Sigmoid colon (tissue), 7 donors: ENCODE data around the gene AGA. TPM values are rescaled to one million over a fixed set of nuclear protein-coding genes. Genes with fewer than 3 reads are reported as not detected.

ENCODE experiments used
- DNase-seq: peaks from one replicate; pipeline ENCODE4 v3.0.0-alpha.2; 2019
- H3K27ac ChIP-seq, 4 donors: fragments of 200-600 bp; sonication (generic); one replicate each; pipeline ENCODE4 v1.5.1; 2016 to 2019; ENCODE audit warnings: mild to moderate bottlenecking in 1 of 4
- H3K27me3 ChIP-seq, 3 donors: fragments of 200-600 bp; sonication (generic); one replicate each; pipeline ENCODE4 v1.5.1; 2019; ENCODE audit warnings: mild to moderate bottlenecking in 1 of 3
- H3K36me3 ChIP-seq, 4 donors: fragments of 200-600 bp; sonication (generic); one replicate each; pipeline ENCODE4 v1.5.1; 2016 to 2019
- H3K4me1 ChIP-seq, 4 donors: fragments of 200-600 bp; sonication (generic); one replicate each; pipeline ENCODE4 v1.5.1; 2017 to 2019
- H3K4me3 ChIP-seq, 4 donors: fragments of 200-600 bp; sonication (generic); one replicate each; pipeline ENCODE4 v1.5.1; 2017 to 2019; ENCODE audit warnings: mild to moderate bottlenecking in 2 of 4, moderate library complexity in 1 of 4
- H3K9me3 ChIP-seq, 4 donors: fragments of 200-600 bp in 3 of 4; sonication (generic) in 3 of 4; one replicate each; pipeline versions ENCODE4 v1.5.1 to v1.6.1; 2013 to 2019
- CTCF ChIP-seq, 4 experiments: fragments of 450-650 bp in 3 of 4; fragments of 200-600 bp in 1 of 4; IDR thresholded peaks; one replicate each; pipeline ENCODE4 v1.5.1; 2016 to 2019; ENCODE audit warnings: antibody characterized with exemption in 4 of 4, mild to moderate bottlenecking in 3 of 4, moderate library complexity in 2 of 4
- EP300 ChIP-seq, 4 donors: sonication (generic); formaldehyde crosslinking; IDR thresholded peaks; one replicate each; pipeline ENCODE4 v1.6.1; 2017; ENCODE audit warnings: antibody characterized with exemption in 4 of 4
- POLR2A ChIP-seq, 2 donors: fragments of 450-650 bp; IDR thresholded peaks; one replicate each; pipeline ENCODE4 v1.6.1; 2016; ENCODE audit warnings: antibody characterized with exemption in 2 of 2, mild to moderate bottlenecking in 2 of 2, moderate library complexity in 2 of 2
- POLR2AphosphoS5 ChIP-seq, 4 donors: sonication (generic); formaldehyde crosslinking; IDR thresholded peaks; one replicate each; pipeline ENCODE4 v1.6.1; 2017; ENCODE audit warnings: antibody characterized with exemption in 4 of 4
- WGBS, 2 donors: extraction: QIAGEN DNeasy Blood & Tissue Kit; methylation state at CpG; one replicate each; pipeline ENCODE4 v1.1.7; 2013; 5-methylcytosine and 5-hydroxymethylcytosine counted together
- intact Hi-C: fragments of 100-400 bp; cut with DNase I; formaldehyde crosslinking; loops from one replicate; pipeline ENCODE4 v1.15.1; 2023
- polyA plus RNA-seq, 3 donors: library from polyadenylated mRNA; stranded (reverse); fragments of 200-250 nt; gene quantifications; one replicate each; pipeline ENCODE4 v1.2.3, GENCODE V29; 2013
- total RNA-seq, 4 donors: library from RNA; depleted of rRNA; stranded (reverse); fragments of >200 nt; gene quantifications; one replicate each; pipeline ENCODE4 v1.1.0, GENCODE V29; 2016
- donor health status: healthy with polysubstance abuse.
- donor health status: Bipolar disorder and iron deficiency.
- donor health status: healthy.

Gene AGA
- total and polyA plus RNA-seq, 7 donors, result 7.2 to 24.9 (median 13.9) TPM

- TF ChIP-seq CTCF (IDR thresholded peaks at IDR 0.05), result no peak
- TF ChIP-seq EP300 (IDR thresholded peaks at IDR 0.05), result no peak
- TF ChIP-seq POLR2AphosphoS5 (IDR thresholded peaks at IDR 0.05), result no peak
- no peak for TF ChIP-seq POLR2A (IDR thresholded peaks at IDR 0.05)
Measured at GRCh38 chr4:177427192-177427591, 15.0 kb downstream of the AGA start.

DNA sequence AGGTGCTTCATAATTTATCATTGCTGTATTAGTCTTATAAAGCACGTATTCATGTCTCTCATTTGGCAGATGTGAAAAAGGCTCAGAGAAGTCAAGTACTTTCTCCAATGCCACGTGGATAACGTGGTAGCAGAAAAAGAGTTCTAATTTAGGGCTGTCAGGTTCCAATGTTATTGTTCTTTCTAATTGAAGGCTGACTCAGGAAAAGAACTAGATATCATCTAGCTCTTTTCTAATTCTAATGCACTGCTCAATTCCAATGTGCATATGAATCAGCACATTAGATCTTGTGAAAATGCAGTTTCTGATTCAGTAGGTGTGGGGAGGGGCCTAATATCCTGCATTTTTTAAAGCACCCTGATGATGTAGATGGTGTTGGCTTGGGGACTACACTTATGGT lies 22.8 kb downstream of the AGA start:
- intact Hi-C loops, result no loop called here
- H3K27me3 ChIP-seq, result no peaks in the 10 kb centered on the region
- H3K9me3 ChIP-seq, result peaks cover 0 to 2% (median 0%) of the 10 kb centered on the region in 4 donors
- H3K27ac ChIP-seq, result no peak overlapping the region
- TF ChIP-seq POLR2AphosphoS5 (IDR thresholded peaks at IDR 0.05) (no peak), POLR2A (IDR thresholded peaks at IDR 0.05) (no peak), CTCF (IDR thresholded peaks at IDR 0.05) (no peak), EP300 (IDR thresholded peaks at IDR 0.05) (no peak)
- H3K4me3 ChIP-seq, result no peak overlapping the region
- 82 to 88% methylated on average over 3 of the region's 3 CpGs for WGBS, 2 donors
- no peaks in the 10 kb centered on the region for H3K4me1 ChIP-seq
- no peak for DNase-seq
- no peaks in the 10 kb centered on the region for H3K36me3 ChIP-seq

More at GRCh38 chr4:177427192-177427591, 15.0 kb downstream of the AGA start:
- Histone ChIP-seq H3K36me3 (peaks cover 0 to 8% (median 0%) of the 10 kb centered on the region in 4 donors), H3K27me3 (no peaks in the 10 kb centered on the region), H3K4me3 (no peak overlapping the region), H3K27ac (no peak overlapping the region), H3K9me3 (no peaks in the 10 kb centered on the region), H3K4me1 (no peaks in the 10 kb centered on the region)
- intact Hi-C loops, result no loop called here
- DNase-seq, result no peak
- 22 to 67% methylated on average over 1 of the region's 1 CpG for WGBS, 2 donors

DNA sequence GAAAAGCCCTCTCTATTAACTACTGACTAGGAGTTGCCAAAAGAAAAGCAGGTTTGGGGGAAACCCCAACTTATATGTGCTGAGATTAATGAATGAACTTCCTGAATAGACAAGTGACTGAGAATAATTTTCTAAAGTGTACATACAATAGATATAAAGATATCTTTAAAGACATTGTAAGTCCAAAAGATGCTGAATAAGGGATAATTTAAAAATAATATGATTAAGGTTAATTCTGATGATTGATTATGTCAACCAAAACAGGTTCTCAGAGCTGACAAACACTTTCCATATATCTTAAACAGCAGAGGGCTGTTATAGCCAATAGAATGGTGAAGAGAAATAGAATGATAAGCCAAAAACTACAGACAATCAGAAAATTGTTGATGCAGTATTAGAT lies 28.6 kb downstream of the AGA start:
- no peak for TF ChIP-seq POLR2AphosphoS5 (IDR thresholded peaks at IDR 0.05)
- no peak for TF ChIP-seq CTCF (IDR thresholded peaks at IDR 0.05)
- no peak for TF ChIP-seq EP300 (IDR thresholded peaks at IDR 0.05)
- TF ChIP-seq POLR2A (IDR thresholded peaks at IDR 0.05), result no peak
- H3K36me3 ChIP-seq, result no peaks in the 10 kb centered on the region
- no peak overlapping the region for H3K4me3 ChIP-seq
- no peaks in the 10 kb centered on the region for H3K27me3 ChIP-seq
- H3K27ac ChIP-seq, result no peak overlapping the region
- no peaks in the 10 kb centered on the region for H3K9me3 ChIP-seq
- no peak for DNase-seq
- H3K4me1 ChIP-seq, result no peaks in the 10 kb centered on the region
- intact Hi-C loops, result no loop called here

GRCh38 chr4:177413076-177413475 lies 29.2 kb downstream of the AGA start:
- Histone ChIP-seq H3K27me3 (no peaks in the 10 kb centered on the region), H3K9me3 (no peaks in the 10 kb centered on the region), H3K4me1 (no peaks in the 10 kb centered on the region), H3K4me3 (no peak overlapping the region), H3K36me3 (no peaks in the 10 kb centered on the region), H3K27ac (no peak overlapping the region)
- no peak for DNase-seq
- TF ChIP-seq EP300 (IDR thresholded peaks at IDR 0.05) (no peak), POLR2A (IDR thresholded peaks at IDR 0.05) (no peak), POLR2AphosphoS5 (IDR thresholded peaks at IDR 0.05) (no peak), CTCF (IDR thresholded peaks at IDR 0.05) (no peak)
- intact Hi-C loops, result no loop called here
- WGBS, 2 donors, result 43 to 83% methylated on average over 1 of the region's 1 CpG

GRCh38 chr4:177411996-177412395 lies 30.2 kb downstream of the AGA start:
- no peak for TF ChIP-seq EP300 (IDR thresholded peaks at IDR 0.05)
- TF ChIP-seq CTCF (IDR thresholded peaks at IDR 0.05), result no peak
- no peak for TF ChIP-seq POLR2A (IDR thresholded peaks at IDR 0.05)
- TF ChIP-seq POLR2AphosphoS5 (IDR thresholded peaks at IDR 0.05), result no peak
- no peaks in the 10 kb centered on the region for H3K4me1 ChIP-seq
- no peaks in the 10 kb centered on the region for H3K27me3 ChIP-seq
- DNase-seq, result no peak
- no peaks in the 10 kb centered on the region for H3K9me3 ChIP-seq
- intact Hi-C loops, result no loop called here
- H3K4me3 ChIP-seq, result no peak overlapping the region
- no peak overlapping the region for H3K27ac ChIP-seq
- no peaks in the 10 kb centered on the region for H3K36me3 ChIP-seq
- WGBS, 2 donors, result 64 to 76% methylated on average over 5 of the region's 5 CpGs
